ENCODE measurements around the gene PCYOX1L.

The PCYOX1L gene

DNA sequence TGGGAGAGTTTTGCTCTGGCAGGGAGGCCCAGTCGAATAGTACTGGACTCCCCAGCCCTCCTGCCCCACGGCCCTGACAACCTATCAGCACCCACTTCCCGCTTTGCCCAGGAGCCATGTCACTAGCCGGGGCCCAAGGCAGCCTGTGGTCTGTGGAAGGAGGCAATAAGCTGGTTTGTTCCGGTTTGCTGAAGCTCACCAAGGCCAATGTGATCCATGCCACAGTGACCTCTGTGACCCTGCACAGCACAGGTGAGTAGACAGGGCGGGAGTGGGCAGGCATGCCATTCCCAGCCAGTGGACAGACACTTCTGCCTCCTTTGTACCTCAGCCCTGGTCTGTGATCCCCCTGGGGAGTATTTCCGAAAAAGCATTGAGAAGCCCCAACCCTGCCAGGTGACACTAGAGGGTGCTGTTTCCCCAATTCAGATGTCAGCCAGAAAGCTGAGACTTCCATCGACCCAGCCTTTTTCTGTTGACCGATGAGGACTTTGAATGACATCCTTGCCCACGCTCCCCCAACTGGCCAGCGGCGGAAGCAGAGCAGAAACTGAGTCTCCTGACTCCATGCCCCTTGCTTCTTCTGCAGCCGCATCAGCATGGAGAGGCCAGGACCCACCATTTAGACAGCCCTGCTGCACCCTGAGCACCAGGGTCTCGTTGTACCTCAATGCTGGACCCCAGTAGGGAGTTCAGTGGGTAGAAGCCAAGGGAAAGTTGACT is 9.6 kb downstream of the PCYOX1L start:
- Histone ChIP-seq H3K4me1 (ENCODE audit: control insufficient read depth, insufficient read depth, low read length) (peaks cover 1% of the 10 kb centered on the region; the same call in 1 of the 2 replicates), H3K27ac (ENCODE audit: low read length) (no peak overlapping the region), H3K9me3 (ENCODE audit: control insufficient read depth, insufficient read depth, low read length) (no peaks in the 10 kb centered on the region), H3K27me3 (ENCODE audit: control insufficient read depth, insufficient read depth, low read length) (no peaks in the 10 kb centered on the region), H3K36me3 (ENCODE audit: control insufficient read depth, insufficient read depth, low read length) (no peaks in the 10 kb centered on the region), H3K4me3 (ENCODE audit: low read length) (no peak overlapping the region)
- DNase-seq (ENCODE audit: low read depth, low spot score): peak; percentile 91
- no CpG with 5 or more reads among the region's 14 CpGs for WGBS (ENCODE audit: insufficient coverage, insufficient read length)

DNA sequence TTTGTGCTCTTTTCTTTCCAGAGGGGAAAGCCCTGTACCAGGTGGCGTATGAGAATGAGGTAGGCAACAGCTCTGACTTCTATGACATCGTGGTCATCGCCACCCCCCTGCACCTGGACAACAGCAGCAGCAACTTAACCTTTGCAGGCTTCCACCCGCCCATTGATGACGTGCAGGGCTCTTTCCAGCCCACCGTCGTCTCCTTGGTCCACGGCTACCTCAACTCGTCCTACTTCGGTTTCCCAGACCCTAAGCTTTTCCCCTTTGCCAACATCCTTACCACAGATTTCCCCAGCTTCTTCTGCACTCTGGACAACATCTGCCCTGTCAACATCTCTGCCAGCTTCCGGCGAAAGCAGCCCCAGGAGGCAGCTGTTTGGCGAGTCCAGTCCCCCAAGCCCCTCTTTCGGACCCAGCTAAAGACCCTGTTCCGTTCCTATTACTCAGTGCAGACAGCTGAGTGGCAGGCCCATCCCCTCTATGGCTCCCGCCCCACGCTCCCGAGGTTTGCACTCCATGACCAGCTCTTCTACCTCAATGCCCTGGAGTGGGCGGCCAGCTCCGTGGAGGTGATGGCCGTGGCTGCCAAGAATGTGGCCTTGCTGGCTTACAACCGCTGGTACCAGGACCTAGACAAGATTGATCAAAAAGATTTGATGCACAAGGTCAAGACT is 10.3 kb downstream of the PCYOX1L start:
- DNase-seq (ENCODE audit: low read depth, low spot score): no peak
- Histone ChIP-seq H3K4me1 (ENCODE audit: control insufficient read depth, insufficient read depth, low read length) (peaks cover 1% of the 10 kb centered on the region; the same call in 1 of the 2 replicates), H3K36me3 (ENCODE audit: control insufficient read depth, insufficient read depth, low read length) (no peaks in the 10 kb centered on the region), H3K27me3 (ENCODE audit: control insufficient read depth, insufficient read depth, low read length) (no peaks in the 10 kb centered on the region), H3K27ac (ENCODE audit: low read length) (no peak overlapping the region), H3K9me3 (ENCODE audit: control insufficient read depth, insufficient read depth, low read length) (no peaks in the 10 kb centered on the region), H3K4me3 (ENCODE audit: low read length) (no peak overlapping the region)
- WGBS (ENCODE audit: insufficient coverage, insufficient read length): no CpG with 5 or more reads among the region's 22 CpGs

DNA sequence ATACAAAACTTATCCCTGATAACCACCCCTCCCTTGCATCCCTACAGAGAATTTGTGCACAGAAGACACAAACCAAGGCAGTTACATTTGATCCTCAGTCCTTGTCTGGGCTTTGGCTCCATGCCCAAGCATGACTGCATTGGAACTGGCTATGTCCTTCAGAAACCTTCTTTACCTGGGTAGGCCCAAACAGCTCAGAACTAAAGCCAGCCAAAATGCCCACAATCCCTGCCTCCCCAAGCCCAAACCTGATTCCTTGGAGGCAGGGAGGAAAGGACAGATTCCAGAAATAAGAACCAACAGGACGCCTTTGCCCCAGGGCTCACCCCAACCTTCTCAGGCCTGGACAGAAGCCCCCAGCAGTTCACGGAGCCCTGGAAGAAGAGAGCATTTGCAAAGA is 13.0 kb downstream of the PCYOX1L start:
- WGBS (ENCODE audit: insufficient coverage, insufficient read length): no CpG with 5 or more reads among the region's 2 CpGs
- no peaks in the 10 kb centered on the region for H3K9me3 ChIP-seq (ENCODE audit: control insufficient read depth, insufficient read depth, low read length)
- peaks cover 1% of the 10 kb centered on the region; the same call in 1 of the 2 replicates for H3K4me1 ChIP-seq (ENCODE audit: control insufficient read depth, insufficient read depth, low read length)
- no peak for DNase-seq (ENCODE audit: low read depth, low spot score)
- no peaks in the 10 kb centered on the region for H3K36me3 ChIP-seq (ENCODE audit: control insufficient read depth, insufficient read depth, low read length)
- H3K4me3 ChIP-seq (ENCODE audit: low read length): no peak overlapping the region
- H3K27ac ChIP-seq (ENCODE audit: low read length): no peak overlapping the region
- no peaks in the 10 kb centered on the region for H3K27me3 ChIP-seq (ENCODE audit: control insufficient read depth, insufficient read depth, low read length)

DNA sequence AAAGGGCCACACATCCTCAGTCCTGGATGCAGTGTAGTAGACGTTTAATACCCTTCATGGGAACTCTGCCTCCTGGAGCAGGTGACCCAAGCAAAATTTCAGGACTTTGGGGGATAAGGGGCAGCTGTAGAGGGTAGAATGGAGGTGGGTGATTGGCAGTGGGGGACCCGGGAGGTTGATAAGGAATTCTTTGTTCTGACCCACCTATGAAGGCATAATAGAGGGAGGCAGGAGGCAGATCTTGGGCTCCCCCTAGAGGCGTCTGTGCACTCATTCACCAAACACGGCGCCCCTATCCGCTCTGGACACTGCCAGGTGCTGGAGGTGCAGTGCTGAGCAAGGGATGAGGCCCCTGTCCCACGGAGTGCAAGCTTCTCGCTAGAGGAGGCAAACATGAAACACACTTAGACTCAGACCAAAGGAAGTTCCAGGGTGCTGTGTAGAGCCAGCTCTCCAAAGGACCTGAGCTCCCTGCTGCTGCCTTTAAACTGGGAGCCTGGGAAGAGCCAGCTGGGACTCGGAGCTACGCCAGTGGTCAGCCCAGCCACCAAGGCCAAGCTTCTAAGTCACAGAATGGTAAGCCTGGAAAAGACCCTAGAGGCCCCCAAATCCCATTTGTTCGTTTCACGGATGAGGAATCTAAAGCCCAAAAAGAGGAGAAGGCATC is 13.6 kb downstream of the PCYOX1L start:
- no CpG with 5 or more reads among the region's 12 CpGs for WGBS (ENCODE audit: insufficient coverage, insufficient read length)
- H3K27me3 ChIP-seq (ENCODE audit: control insufficient read depth, insufficient read depth, low read length): no peaks in the 10 kb centered on the region
- H3K4me3 ChIP-seq (ENCODE audit: low read length): no peak overlapping the region
- H3K9me3 ChIP-seq (ENCODE audit: control insufficient read depth, insufficient read depth, low read length): no peaks in the 10 kb centered on the region
- H3K27ac ChIP-seq (ENCODE audit: low read length): no peak overlapping the region
- peak; percentile 73 for DNase-seq (ENCODE audit: low read depth, low spot score)
- H3K36me3 ChIP-seq (ENCODE audit: control insufficient read depth, insufficient read depth, low read length): no peaks in the 10 kb centered on the region
- peaks cover 1% of the 10 kb centered on the region; the same call in 1 of the 2 replicates for H3K4me1 ChIP-seq (ENCODE audit: control insufficient read depth, insufficient read depth, low read length)

DNA sequence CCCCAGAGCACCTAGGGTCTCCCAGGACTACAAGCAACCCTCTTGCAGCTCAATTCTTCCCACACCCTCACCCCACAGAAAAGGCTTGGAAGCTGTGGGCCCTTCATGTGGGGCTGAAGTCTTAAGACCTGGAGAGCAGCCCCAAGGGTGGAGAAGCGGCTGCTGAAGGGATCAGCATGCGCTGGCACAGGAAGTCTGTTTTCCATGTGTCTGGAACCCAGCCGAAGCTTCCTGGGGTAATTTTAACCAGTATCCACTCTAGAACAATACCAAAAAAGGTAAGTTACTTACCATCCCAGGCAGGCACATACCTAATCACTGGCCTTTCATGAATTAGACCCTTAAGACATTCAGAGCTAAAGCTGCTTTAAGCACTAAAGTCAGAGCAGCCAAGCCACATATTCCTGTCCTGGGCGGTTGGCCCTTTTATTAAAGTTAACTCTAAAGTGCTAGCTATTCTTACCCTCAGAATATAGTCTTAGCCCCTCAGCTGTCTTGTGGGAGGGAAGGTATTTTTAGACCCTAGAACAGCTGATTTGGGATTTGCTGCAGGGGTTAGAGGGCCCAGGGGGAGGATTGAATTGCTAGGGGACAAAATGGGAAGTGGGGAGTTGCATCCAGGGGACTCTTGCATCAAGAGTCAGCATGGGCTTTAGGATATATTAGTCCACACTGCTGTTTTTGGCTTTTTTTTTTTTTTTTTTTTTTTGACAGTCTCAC is 14.4 kb downstream of the PCYOX1L start:
- H3K27ac ChIP-seq (ENCODE audit: low read length): no peak overlapping the region
- H3K4me3 ChIP-seq (ENCODE audit: low read length): no peak overlapping the region
- no peaks in the 10 kb centered on the region for H3K36me3 ChIP-seq (ENCODE audit: control insufficient read depth, insufficient read depth, low read length)
- no peaks in the 10 kb centered on the region for H3K27me3 ChIP-seq (ENCODE audit: control insufficient read depth, insufficient read depth, low read length)
- no peak for DNase-seq (ENCODE audit: low read depth, low spot score)
- no CpG with 5 or more reads among the region's 4 CpGs for WGBS (ENCODE audit: insufficient coverage, insufficient read length)
- no peaks in the 10 kb centered on the region for H3K9me3 ChIP-seq (ENCODE audit: control insufficient read depth, insufficient read depth, low read length)
- H3K4me1 ChIP-seq (ENCODE audit: control insufficient read depth, insufficient read depth, low read length): peaks cover 1% of the 10 kb centered on the region; the same call in 1 of the 2 replicates

DNA sequence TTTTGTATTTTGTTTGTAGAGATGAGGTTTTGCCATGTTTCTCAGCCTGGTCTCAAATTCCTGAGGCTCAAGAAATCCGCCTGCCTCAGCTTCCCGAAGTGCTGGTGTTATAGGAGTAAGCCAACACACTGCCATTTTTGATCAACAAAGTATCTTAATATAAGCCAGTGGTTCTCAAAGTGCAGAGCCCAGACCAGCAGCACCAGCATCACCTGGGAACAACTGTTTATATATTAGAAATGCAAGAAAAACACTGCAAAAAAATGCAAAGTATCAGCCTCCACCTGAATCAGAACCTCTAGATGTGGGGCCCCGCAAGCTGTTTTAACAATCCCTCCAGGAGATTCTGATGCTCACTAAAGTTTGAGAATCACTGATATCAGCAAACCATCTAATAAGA is 15.1 kb downstream of the PCYOX1L start:
- WGBS (ENCODE audit: insufficient coverage, insufficient read length): no CpG with 5 or more reads among the region's 3 CpGs
- H3K27me3 ChIP-seq (ENCODE audit: control insufficient read depth, insufficient read depth, low read length): no peaks in the 10 kb centered on the region
- H3K4me1 ChIP-seq (ENCODE audit: control insufficient read depth, insufficient read depth, low read length): no peaks in the 10 kb centered on the region
- no peak overlapping the region for H3K27ac ChIP-seq (ENCODE audit: low read length)
- H3K36me3 ChIP-seq (ENCODE audit: control insufficient read depth, insufficient read depth, low read length): no peaks in the 10 kb centered on the region
- DNase-seq (ENCODE audit: low read depth, low spot score): no peak
- H3K9me3 ChIP-seq (ENCODE audit: control insufficient read depth, insufficient read depth, low read length): no peaks in the 10 kb centered on the region
- no peak overlapping the region for H3K4me3 ChIP-seq (ENCODE audit: low read length)

DNA sequence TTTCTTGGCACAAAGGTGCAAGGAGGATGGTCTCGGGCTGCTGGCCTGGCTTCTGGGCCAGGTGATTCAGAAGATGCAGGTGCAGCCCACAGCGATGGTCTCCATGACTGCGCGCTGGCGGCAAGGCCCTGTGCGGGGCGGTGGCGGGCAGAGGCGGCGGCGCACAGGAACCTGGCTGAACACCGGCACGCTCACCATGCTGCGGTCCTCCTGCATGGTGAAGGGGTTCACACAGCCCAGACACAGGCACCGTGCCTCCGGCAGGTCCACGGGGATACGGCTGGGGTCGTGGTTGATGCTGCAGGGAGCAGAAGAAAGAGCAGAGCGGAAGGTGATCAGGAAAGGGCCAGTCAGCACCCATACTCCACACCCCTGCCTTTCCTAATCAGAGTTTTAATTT is 16.5 kb downstream of the PCYOX1L start:
- H3K27me3 ChIP-seq (ENCODE audit: control insufficient read depth, insufficient read depth, low read length): no peaks in the 10 kb centered on the region
- DNase-seq (ENCODE audit: low read depth, low spot score): no peak
- no peaks in the 10 kb centered on the region for H3K36me3 ChIP-seq (ENCODE audit: control insufficient read depth, insufficient read depth, low read length)
- WGBS (ENCODE audit: insufficient coverage, insufficient read length): no CpG with 5 or more reads among the region's 20 CpGs
- H3K27ac ChIP-seq (ENCODE audit: low read length): no peak overlapping the region
- no peaks in the 10 kb centered on the region for H3K9me3 ChIP-seq (ENCODE audit: control insufficient read depth, insufficient read depth, low read length)
- no peak overlapping the region for H3K4me3 ChIP-seq (ENCODE audit: low read length)
- H3K4me1 ChIP-seq (ENCODE audit: control insufficient read depth, insufficient read depth, low read length): no peaks in the 10 kb centered on the region; the same call in 1 of the 2 replicates

DNA sequence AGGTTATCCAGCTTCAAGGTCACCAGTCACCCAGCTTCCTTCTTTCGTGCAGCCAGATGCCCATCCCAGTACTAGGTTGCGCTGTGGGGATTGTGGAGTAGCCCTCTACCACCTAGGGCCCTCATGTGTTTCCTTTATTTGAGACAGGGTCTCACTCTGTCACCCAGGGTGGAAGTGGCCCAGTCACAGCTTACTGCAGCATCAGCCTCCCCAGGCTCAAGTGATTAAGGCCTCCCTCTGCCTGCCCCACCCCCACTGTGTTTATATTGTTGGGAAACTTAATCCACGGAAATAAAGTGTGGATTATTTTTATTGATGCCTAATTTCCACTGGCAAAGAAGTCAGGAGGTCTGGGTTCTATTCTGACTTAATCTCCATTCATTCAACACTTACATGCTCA is 17.0 kb downstream of the PCYOX1L start:
- Histone ChIP-seq H3K27ac (ENCODE audit: low read length) (no peak overlapping the region), H3K4me1 (ENCODE audit: control insufficient read depth, insufficient read depth, low read length) (no peaks in the 10 kb centered on the region; the same call in 1 of the 2 replicates), H3K9me3 (ENCODE audit: control insufficient read depth, insufficient read depth, low read length) (no peaks in the 10 kb centered on the region), H3K36me3 (ENCODE audit: control insufficient read depth, insufficient read depth, low read length) (no peaks in the 10 kb centered on the region), H3K4me3 (ENCODE audit: low read length) (no peak overlapping the region), H3K27me3 (ENCODE audit: control insufficient read depth, insufficient read depth, low read length) (no peaks in the 10 kb centered on the region)
- no peak for DNase-seq (ENCODE audit: low read depth, low spot score)
- no CpG with 5 or more reads among the region's 3 CpGs for WGBS (ENCODE audit: insufficient coverage, insufficient read length)

DNA sequence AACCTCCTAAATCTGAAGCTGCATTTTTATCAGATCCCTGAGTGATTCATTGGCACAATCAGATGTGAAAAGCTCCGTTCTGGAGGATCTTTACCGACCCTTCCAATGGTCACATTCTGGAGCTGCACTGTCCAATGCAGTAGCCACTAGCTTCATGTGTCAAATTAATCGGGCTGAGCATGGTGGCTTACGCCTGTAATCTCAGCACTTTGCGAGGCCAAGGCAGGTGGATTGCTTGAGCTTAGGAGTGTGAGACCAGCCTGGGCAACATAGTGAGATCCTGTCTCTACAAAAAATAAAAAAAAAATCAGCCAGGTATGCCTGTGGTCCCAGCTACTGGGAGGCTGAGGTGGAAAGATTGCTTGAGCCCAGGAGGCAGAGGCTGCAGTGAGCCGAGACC is 17.6 kb downstream of the PCYOX1L start:
- H3K36me3 ChIP-seq (ENCODE audit: control insufficient read depth, insufficient read depth, low read length): no peaks in the 10 kb centered on the region
- no peak for DNase-seq (ENCODE audit: low read depth, low spot score)

DNA sequence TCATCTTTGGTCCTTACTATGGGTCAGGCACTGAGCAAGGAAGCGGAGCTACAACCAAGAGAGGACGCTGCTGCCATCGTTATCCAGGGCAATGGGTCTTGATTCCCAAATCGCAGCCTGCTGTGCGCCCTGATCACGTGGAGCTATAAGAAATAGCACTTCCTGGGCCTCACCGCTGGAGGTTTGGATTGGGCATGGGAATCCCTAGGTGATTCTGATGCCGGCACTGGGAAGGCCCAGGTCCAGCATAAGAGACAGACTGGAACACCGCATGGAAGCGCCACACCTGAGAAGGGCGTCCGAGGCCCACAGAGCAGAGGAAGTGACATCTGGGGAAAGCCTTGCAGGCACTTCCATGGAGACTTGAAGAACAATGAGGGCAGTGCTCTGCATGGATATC is 18.3 kb downstream of the PCYOX1L start:
- no peaks in the 10 kb centered on the region for H3K27me3 ChIP-seq (ENCODE audit: control insufficient read depth, insufficient read depth, low read length)
- WGBS (ENCODE audit: insufficient coverage, insufficient read length): no CpG with 5 or more reads among the region's 12 CpGs
- no peaks in the 10 kb centered on the region for H3K36me3 ChIP-seq (ENCODE audit: control insufficient read depth, insufficient read depth, low read length)
- H3K4me1 ChIP-seq (ENCODE audit: control insufficient read depth, insufficient read depth, low read length): no peaks in the 10 kb centered on the region; the same call in 1 of the 2 replicates
- no peak overlapping the region for H3K4me3 ChIP-seq (ENCODE audit: low read length)
- DNase-seq (ENCODE audit: low read depth, low spot score): no peak
- no peaks in the 10 kb centered on the region for H3K9me3 ChIP-seq (ENCODE audit: control insufficient read depth, insufficient read depth, low read length)
- H3K27ac ChIP-seq (ENCODE audit: low read length): no peak overlapping the region

More for the DNA sequence above, 17.6 kb downstream of the PCYOX1L start:
- no peaks in the 10 kb centered on the region for H3K27me3 ChIP-seq (ENCODE audit: control insufficient read depth, insufficient read depth, low read length)
- no peak overlapping the region for H3K4me3 ChIP-seq (ENCODE audit: low read length)
- H3K27ac ChIP-seq (ENCODE audit: low read length): no peak overlapping the region
- WGBS (ENCODE audit: insufficient coverage, insufficient read length): no CpG with 5 or more reads among the region's 6 CpGs
- H3K4me1 ChIP-seq (ENCODE audit: control insufficient read depth, insufficient read depth, low read length): no peaks in the 10 kb centered on the region; the same call in 1 of the 2 replicates
- H3K9me3 ChIP-seq (ENCODE audit: control insufficient read depth, insufficient read depth, low read length): no peaks in the 10 kb centered on the region
